ENCODE measurements around the gene CDH13. TPM values are rescaled to one million over a fixed set of nuclear protein-coding genes. Genes with fewer than 3 reads are reported as not detected.

CDH13 gene
- total and polyA plus RNA-seq, 2 of the 8 experiments (the other 6 are each of a cell fraction or from before 2014, with no cell fraction given) = 2.3 to 2.4 TPM

DNA sequence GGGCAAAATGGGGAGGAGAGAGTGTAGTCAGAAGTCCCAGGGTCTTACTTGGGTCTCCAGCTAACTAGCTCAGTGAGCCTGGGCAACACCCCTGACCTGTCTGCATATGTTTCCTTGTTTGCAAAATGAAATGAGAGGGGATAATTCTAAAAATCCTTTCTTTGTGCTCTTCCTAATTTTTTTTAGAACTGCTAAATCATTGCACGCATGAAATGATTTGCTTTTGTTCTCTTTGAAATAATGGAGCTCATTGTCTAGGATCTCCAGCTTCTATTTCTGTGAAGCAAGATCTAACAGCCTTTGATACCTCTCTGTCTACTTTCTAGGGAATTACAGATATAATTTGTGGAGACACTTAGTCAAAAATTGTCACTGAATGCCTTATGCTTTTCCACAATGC is 181.3 kb downstream of the CDH13 start:
- H2BK120ac ChIP-seq (replicated peaks; ENCODE audit: low read depth, low read length) = no peak overlapping the region
- no peaks in the 10 kb centered on the region for H3K9me3 ChIP-seq (ENCODE audit: insufficient read depth in 2 of 2, low read depth in 1 of 2, low read length in 1 of 2)
- no peak overlapping the region for H2BK12ac ChIP-seq (ENCODE audit: low read depth, low read length)
- no peaks in the 10 kb centered on the region for H4K20me1 ChIP-seq (replicated peaks in 1 of 2; ENCODE audit: control insufficient read depth in 1 of 2, insufficient read depth in 2 of 2, low read length in 2 of 2)
- no peaks in the 10 kb centered on the region for H3K36me3 ChIP-seq (ENCODE audit: control insufficient read depth in 2 of 4, insufficient read depth in 4 of 4, low read length in 3 of 4)
- H3K4me1 ChIP-seq (replicated peaks in 1 of 4; ENCODE audit: control insufficient read depth in 3 of 4, insufficient read depth in 4 of 4, low read length in 3 of 4) = no peaks in the 10 kb centered on the region
- H2BK15ac ChIP-seq (ENCODE audit: low read length) = no peak overlapping the region
- no peaks in the 10 kb centered on the region for H3K27me3 ChIP-seq (replicated peaks in 1 of 4; ENCODE audit: control insufficient read depth in 3 of 4, extremely low read depth in 1 of 4, insufficient read depth in 3 of 4, low read length in 3 of 4)
- no peak overlapping the region for H2BK20ac ChIP-seq (ENCODE audit: low read length)
- no peaks in the 10 kb centered on the region for H3K79me2 ChIP-seq (ENCODE audit: control insufficient read depth in 1 of 2, insufficient read depth in 2 of 2, low read length in 2 of 2)
- ChIA-PET POLR2A (ENCODE audit: partially characterized antibody) (no interaction called here), CTCF (ENCODE audit: partially characterized antibody) (interaction anchor here (1.2 kb wide), 1 partner anchor 11 kb away, joined by 5 read pairs; no protein-coding TSS in a partner anchor)
- no peak overlapping the region for H4K91ac ChIP-seq (replicated peaks; ENCODE audit: insufficient read length, low read length)
- H3K14ac ChIP-seq (ENCODE audit: insufficient read length) = no peak overlapping the region
- H2AK5ac ChIP-seq (ENCODE audit: low read depth, low read length) = no peak overlapping the region
- H3K18ac ChIP-seq (ENCODE audit: extremely low read depth, low read length) = no peak overlapping the region
- H3K56ac ChIP-seq (replicated peaks; ENCODE audit: insufficient read length, low read depth, low read length) = no peak overlapping the region
- no peak overlapping the region for H4K8ac ChIP-seq (ENCODE audit: extremely low read depth, insufficient read depth, low read length)
- H3K4me2 ChIP-seq (ENCODE audit: insufficient read depth in 1 of 2, low read depth in 2 of 2, low read length in 2 of 2) = no peak overlapping the region
- no peak overlapping the region for H4K5ac ChIP-seq (ENCODE audit: insufficient read length, low read depth, low read length)
- H3K79me1 ChIP-seq (ENCODE audit: low read depth, low read length) = no peaks in the 10 kb centered on the region
- H3K9ac ChIP-seq (replicated peaks in 1 of 4; ENCODE audit: extremely low read depth in 1 of 4, low read depth in 3 of 4, low read length in 3 of 4) = no peak overlapping the region
- H3K23ac ChIP-seq (ENCODE audit: insufficient read length) = no peak overlapping the region
- H3K4me3 ChIP-seq (ENCODE audit: extremely low read depth in 1 of 4, insufficient read depth in 2 of 4, low read depth in 3 of 4, low read length in 4 of 4) = no peak overlapping the region
- H3K4ac ChIP-seq (replicated peaks; ENCODE audit: insufficient read length, low read depth, low read length) = no peak overlapping the region
- 88% methylated on average over 1 of the region's 1 CpG; no CpG with 5 or more reads in 1 of the 2 experiments for WGBS, 2 experiments (ENCODE audit: extremely low coverage in 1 of 2, insufficient coverage in 1 of 2, insufficient read length in 1 of 2, insufficient replicate concordance in 2 of 2, low coverage in 1 of 2, low lambda C conversion rate in 2 of 2, missing lambda C conversion rate in 1 of 2)
- H2AFZ ChIP-seq (ENCODE audit: low read length) = no peak overlapping the region
- H3K23me2 ChIP-seq (ENCODE audit: low read depth, low read length) = no peaks in the 10 kb centered on the region
- no peak overlapping the region for H3K27ac ChIP-seq (ENCODE audit: low read depth, low read length)
- DNase-seq (ENCODE audit: low read depth in 1 of 2, low spot score in 2 of 2) = no peak
- FAIRE-seq = no peak
- H2BK5ac ChIP-seq (ENCODE audit: low read depth, low read length) = no peak overlapping the region
- no peak for TF ChIP-seq SP4 (IDR thresholded peaks at IDR 0.05; ENCODE audit: low read length)
- TF ChIP-seq MAX (IDR thresholded peaks at IDR 0.05) = no peak
- TF ChIP-seq SP2 (IDR thresholded peaks at IDR 0.05; ENCODE audit: low read length) = no peak
- TF ChIP-seq JUN (IDR thresholded peaks at IDR 0.05; ENCODE audit: low read depth, low read length) = no peak
- no peak for TF ChIP-seq RNF2 (IDR thresholded peaks at IDR 0.05; ENCODE audit: borderline replicate concordance, low read depth, low read length, missing control alignments, poor library complexity, severe bottlenecking)
- no peak for TF ChIP-seq SIX5 (IDR thresholded peaks at IDR 0.05; ENCODE audit: low read depth, low read length)
- no peak for TF ChIP-seq CHD1 (IDR thresholded peaks at IDR 0.05; ENCODE audit: low read depth, low read length)
- no peak for TF ChIP-seq POU5F1 (IDR thresholded peaks at IDR 0.05; ENCODE audit: low read depth, low read length)
- TF ChIP-seq SAP30 (IDR thresholded peaks at IDR 0.05; ENCODE audit: insufficient read depth, insufficient replicate concordance, low read length) = no peak
- TF ChIP-seq JUND (IDR thresholded peaks at IDR 0.05; ENCODE audit: low read length) = no peak
- no peak for TF ChIP-seq NRF1 (IDR thresholded peaks at IDR 0.05; ENCODE audit: low read depth, low read length)
- no peak for TF ChIP-seq EGR1 (IDR thresholded peaks at IDR 0.05; ENCODE audit: borderline replicate concordance, low read depth, low read length)
- TF ChIP-seq BCL11A (IDR thresholded peaks at IDR 0.05; ENCODE audit: low read depth in 2 of 2, low read length in 2 of 2) = no peak
- TF ChIP-seq HDAC6 (IDR thresholded peaks at IDR 0.05; ENCODE audit: low read depth, low read length) = no peak
- TF ChIP-seq E2F6 (IDR thresholded peaks at IDR 0.05) = no peak
